Progenitor cell of endocrine pancreas (in vitro differentiated cells): ENCODE data around the gene ANO7. TPM values are rescaled to one million over a fixed set of nuclear protein-coding genes. Genes with fewer than 3 reads are reported as not detected.

Source experiments
- DNase-seq: peaks from one replicate; pipeline ENCODE4 v3.0.0; 2021; ENCODE audit warnings: low spot score; ENCODE audit not compliant: unreplicated experiment
- H3K27ac Mint-ChIP-seq: 2 replicates; pipeline ENCODE4 v1.8.0; 2021; ENCODE audit warnings: mild to moderate bottlenecking, moderate library complexity, mixed read lengths
- H3K27me3 Mint-ChIP-seq: 2 replicates; pipeline ENCODE4 v1.8.0; 2021; ENCODE audit warnings: mixed read lengths
- H3K36me3 Mint-ChIP-seq: 2 replicates; pipeline ENCODE4 v1.8.0; 2022; ENCODE audit warnings: mixed read lengths; ENCODE audit not compliant: insufficient read depth
- H3K4me1 Mint-ChIP-seq: 2 replicates; pipeline ENCODE4 v1.8.0; 2021; ENCODE audit warnings: low read depth, mixed read lengths
- H3K4me3 Mint-ChIP-seq: 2 replicates; pipeline ENCODE4 v1.8.0; 2021; ENCODE audit warnings: low read depth, mild to moderate bottlenecking, moderate library complexity, mixed read lengths
- H3K9me3 Mint-ChIP-seq: 2 replicates; pipeline ENCODE4 v1.8.0; 2021; ENCODE audit warnings: low read depth, mixed read lengths
- CTCF ChIP-seq: fragments of 200-600 bp; sonication (generic); IDR thresholded peaks from one replicate; pipeline ENCODE4 v1.5.0; 2021; ENCODE audit warnings: antibody characterized with exemption, mild to moderate bottlenecking; ENCODE audit not compliant: unreplicated experiment
- total RNA-seq: library from RNA; stranded (reverse); gene quantifications from 2 replicates; pipeline ENCODE4 v1.2.1, GENCODE V29; 2021

The ANO7 gene
- total RNA-seq, 1 donor from 2014 or later: 2.5 TPM

- peaks cover 2% of the 10 kb centered on the region for H3K36me3 Mint-ChIP-seq
- no peak overlapping the region for H3K27ac Mint-ChIP-seq
- no peaks in the 10 kb centered on the region for H3K27me3 Mint-ChIP-seq
- DNase-seq: no peak
- peaks cover 22% of the 10 kb centered on the region for H3K4me1 Mint-ChIP-seq
- TF ChIP-seq CTCF: no peak
- no peaks in the 10 kb centered on the region for H3K9me3 Mint-ChIP-seq
- H3K4me3 Mint-ChIP-seq: peak overlapping the region; percentile 91
These were observed 36.4 kb upstream of the ANO7 start for GRCh38 chr2:241151934-241152660.

GRCh38 chr2:241153616-241154015, 34.9 kb upstream of the ANO7 start:
- Mint-ChIP-seq H3K4me1 (peaks cover 13% of the 10 kb centered on the region), H3K36me3 (peaks cover 3% of the 10 kb centered on the region), H3K9me3 (no peaks in the 10 kb centered on the region), H3K4me3 (no peak overlapping the region), H3K27ac (no peak overlapping the region), H3K27me3 (no peaks in the 10 kb centered on the region)
- DNase-seq: no peak
- no peak for TF ChIP-seq CTCF

GRCh38 chr2:241154915-241155314, 33.6 kb upstream of the ANO7 start:
- Mint-ChIP-seq H3K4me3 (no peak overlapping the region), H3K27me3 (no peaks in the 10 kb centered on the region), H3K27ac (no peak overlapping the region), H3K9me3 (no peaks in the 10 kb centered on the region), H3K36me3 (peaks cover 3% of the 10 kb centered on the region), H3K4me1 (peaks cover 13% of the 10 kb centered on the region)
- no peak for DNase-seq
- TF ChIP-seq CTCF: no peak

DNA sequence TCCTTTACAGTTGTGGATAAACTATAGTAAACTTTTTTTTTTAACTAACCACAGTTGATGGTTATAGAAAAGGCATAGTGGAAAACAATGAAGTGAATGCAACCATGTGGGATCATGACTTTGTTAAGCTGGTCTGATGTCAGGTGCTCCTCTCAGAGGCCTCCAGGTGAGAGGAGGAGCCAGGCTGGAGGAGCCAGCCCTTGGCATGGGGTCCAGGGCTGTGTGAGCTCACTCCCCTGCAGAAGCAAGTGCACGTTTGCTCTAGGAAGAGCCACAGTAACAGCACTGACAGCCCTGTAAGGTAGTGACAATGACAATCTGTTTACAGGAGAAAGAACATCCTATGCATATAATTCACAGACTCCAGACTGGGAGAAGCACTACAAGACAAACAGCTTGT, 32.5 kb upstream of the ANO7 start:
- H3K9me3 Mint-ChIP-seq: no peaks in the 10 kb centered on the region
- no peak overlapping the region for H3K4me3 Mint-ChIP-seq
- no peak for TF ChIP-seq CTCF
- H3K36me3 Mint-ChIP-seq: peaks cover 3% of the 10 kb centered on the region
- peaks cover 6% of the 10 kb centered on the region for H3K4me1 Mint-ChIP-seq
- H3K27ac Mint-ChIP-seq: no peak overlapping the region
- no peaks in the 10 kb centered on the region for H3K27me3 Mint-ChIP-seq
- no peak for DNase-seq

DNA sequence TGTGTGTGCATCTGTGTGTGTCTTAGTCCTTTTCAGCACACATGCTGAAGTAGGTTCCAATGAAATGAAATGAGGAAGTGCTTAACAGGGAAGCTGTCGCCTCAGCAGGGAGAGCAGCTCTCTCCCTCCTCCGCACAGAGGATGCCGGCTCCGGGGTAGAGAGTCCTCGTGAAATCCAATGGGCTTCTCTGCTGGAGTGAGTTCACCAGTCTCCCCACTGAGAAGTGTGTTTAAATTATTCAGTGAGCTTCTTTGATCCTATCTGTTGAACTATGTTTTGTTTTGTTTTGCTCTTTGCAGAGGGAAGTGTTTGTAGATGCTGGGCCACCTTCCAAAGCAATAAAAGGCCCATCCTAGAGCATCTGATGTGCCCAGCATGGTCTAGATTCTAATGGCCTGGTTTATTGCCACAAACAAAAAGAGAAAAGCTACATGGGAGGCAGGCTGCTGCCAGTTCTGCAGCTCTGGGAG, 31.5 kb upstream of the ANO7 start:
- Mint-ChIP-seq H3K27me3 (no peaks in the 10 kb centered on the region), H3K4me3 (no peak overlapping the region), H3K27ac (no peak overlapping the region), H3K9me3 (no peaks in the 10 kb centered on the region), H3K4me1 (peaks cover 2% of the 10 kb centered on the region), H3K36me3 (peaks cover 3% of the 10 kb centered on the region)
- no peak for DNase-seq
- no peak for TF ChIP-seq CTCF
